SK-N-SH treated with all-trans-retinoic acid at 6 μM for 48 hours (cell line): ENCODE results near the gene GLI3.

Experiments
- ARNTL ChIP-seq: fragments of 450-650 bp; formaldehyde crosslinking; IDR thresholded peaks from 2 replicates; pipeline ENCODE4 v1.5.0; 2020; ENCODE audit warnings: low read depth, mild to moderate bottlenecking, moderate library complexity, borderline replicate concordance
- CREB5 ChIP-seq: fragments of 250-450 bp; sonication (Bioruptor Pico); IDR thresholded peaks from 2 replicates; pipeline ENCODE4 v1.5.1; 2020; ENCODE audit warnings: low read depth, mild to moderate bottlenecking, moderate library complexity
- ESRRG ChIP-seq: fragments of 250-450 bp; sonication (Bioruptor Pico); IDR thresholded peaks from 2 replicates; pipeline ENCODE4 v1.6.1; 2021; ENCODE audit warnings: mild to moderate bottlenecking
- OSR1 ChIP-seq: fragments of 250-450 bp; sonication (Bioruptor Pico); IDR thresholded peaks from 2 replicates; pipeline ENCODE4 v1.8.0; 2022; ENCODE audit warnings: moderate library complexity, mild to moderate bottlenecking, inconsistent platforms
- PATZ1 ChIP-seq: fragments of 250-450 bp; sonication (Bioruptor Pico); IDR thresholded peaks from 2 replicates; pipeline ENCODE4 v1.8.0; 2020; ENCODE audit warnings: mild to moderate bottlenecking, moderate library complexity, borderline replicate concordance
- PPARA ChIP-seq: fragments of 250-450 bp; sonication (Bioruptor Pico); IDR thresholded peaks from 2 replicates; pipeline ENCODE4 v1.5.0; 2020; ENCODE audit warnings: mild to moderate bottlenecking, borderline replicate concordance
- RARB ChIP-seq: fragments of 250-450 bp; sonication (Bioruptor Pico); IDR thresholded peaks from 2 replicates; pipeline ENCODE4 v1.8.0; 2021; ENCODE audit warnings: mild to moderate bottlenecking, moderate library complexity
- TOX ChIP-seq: fragments of 250-450 bp; sonication (Bioruptor Pico); IDR thresholded peaks from 2 replicates; pipeline ENCODE4 v1.8.0; 2021; ENCODE audit warnings: mild to moderate bottlenecking, moderate library complexity, borderline replicate concordance
- ZFP3 ChIP-seq: fragments of 250-450 bp; sonication (Bioruptor Pico); IDR thresholded peaks from 2 replicates; pipeline ENCODE4 v1.5.0; 2020; ENCODE audit warnings: mild to moderate bottlenecking, moderate library complexity
- ZNF565 ChIP-seq: fragments of 450-650 bp; formaldehyde crosslinking; conservative IDR thresholded peaks from 2 replicates; pipeline ENCODE4 v1.5.0; 2020; ENCODE audit warnings: low read depth, mild to moderate bottlenecking, moderate library complexity
- TF ChIP-seq, protein P1 (sequence below): fragments of 250-450 bp; sonication (Bioruptor Pico); IDR thresholded peaks from 2 replicates; pipeline ENCODE4 v1.5.1; 2021; ENCODE audit warnings: mild to moderate bottlenecking, moderate library complexity
- TF ChIP-seq, protein P2 (sequence below): fragments of 250-450 bp; sonication (Bioruptor Pico); IDR thresholded peaks from 2 replicates; pipeline ENCODE4 v1.5.0; 2020; ENCODE audit warnings: mild to moderate bottlenecking, moderate library complexity

DNA sequence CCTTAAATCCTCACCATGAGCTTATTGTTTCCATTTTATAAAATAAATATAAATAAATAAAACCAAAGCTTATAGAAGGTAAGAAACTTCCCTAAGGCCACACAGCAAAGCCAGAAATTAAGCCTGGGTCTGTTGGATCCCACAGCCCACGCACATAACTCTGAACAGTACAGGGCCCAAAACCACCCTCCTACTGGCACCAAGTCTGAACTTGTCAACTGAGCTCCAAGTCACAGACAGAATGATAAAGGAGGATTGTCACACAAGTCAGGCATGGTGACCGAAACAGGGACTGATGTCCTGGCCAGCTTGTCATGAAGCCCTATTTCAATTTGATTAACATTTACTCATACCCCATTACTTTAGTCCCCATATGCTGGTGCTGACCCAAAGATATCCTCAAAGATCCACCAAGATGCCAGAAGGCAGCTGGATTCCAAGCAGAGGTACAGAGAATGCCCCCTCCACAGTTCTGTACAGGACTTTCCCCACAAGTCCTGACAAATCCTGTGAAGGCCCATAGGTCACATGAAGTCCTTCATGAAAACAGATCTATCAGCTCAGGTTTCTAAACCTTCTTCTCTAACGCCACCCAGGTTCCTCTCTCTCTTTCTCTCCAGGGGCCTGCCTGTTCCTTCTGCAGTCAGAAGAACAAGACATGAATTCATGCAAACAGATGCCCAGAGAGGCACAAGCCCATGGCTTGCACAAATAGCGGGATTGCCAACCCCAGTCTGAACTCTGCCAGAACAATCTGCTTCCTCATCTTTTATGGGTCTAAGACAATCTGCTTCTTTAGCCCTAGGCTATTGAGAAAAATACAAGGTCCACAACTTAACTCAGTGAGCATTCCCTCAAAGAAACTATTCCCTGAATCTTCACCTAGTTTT is 60.9 kb downstream of the GLI3 start:
- TF ChIP-seq ZNF565 (CRISPR knock-in tag) (no peak), CREB5 (CRISPR knock-in tag) (no peak), PATZ1 (CRISPR knock-in tag) (no peak), TOX (CRISPR knock-in tag) (no peak), RARB (CRISPR knock-in tag) (no peak), ARNTL (no peak), PPARA (CRISPR knock-in tag) (no peak), ESRRG (no peak), OSR1 (no peak), ZFP3 (CRISPR knock-in tag) (no peak)
- TF ChIP-seq, protein P1, sequence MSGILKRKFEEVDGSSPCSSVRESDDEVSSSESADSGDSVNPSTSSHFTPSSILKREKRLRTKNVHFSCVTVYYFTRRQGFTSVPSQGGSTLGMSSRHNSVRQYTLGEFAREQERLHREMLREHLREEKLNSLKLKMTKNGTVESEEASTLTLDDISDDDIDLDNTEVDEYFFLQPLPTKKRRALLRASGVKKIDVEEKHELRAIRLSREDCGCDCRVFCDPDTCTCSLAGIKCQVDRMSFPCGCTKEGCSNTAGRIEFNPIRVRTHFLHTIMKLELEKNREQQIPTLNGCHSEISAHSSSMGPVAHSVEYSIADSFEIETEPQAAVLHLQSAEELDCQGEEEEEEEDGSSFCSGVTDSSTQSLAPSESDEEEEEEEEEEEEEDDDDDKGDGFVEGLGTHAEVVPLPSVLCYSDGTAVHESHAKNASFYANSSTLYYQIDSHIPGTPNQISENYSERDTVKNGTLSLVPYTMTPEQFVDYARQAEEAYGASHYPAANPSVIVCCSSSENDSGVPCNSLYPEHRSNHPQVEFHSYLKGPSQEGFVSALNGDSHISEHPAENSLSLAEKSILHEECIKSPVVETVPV, result no peak
- TF ChIP-seq, protein P2, sequence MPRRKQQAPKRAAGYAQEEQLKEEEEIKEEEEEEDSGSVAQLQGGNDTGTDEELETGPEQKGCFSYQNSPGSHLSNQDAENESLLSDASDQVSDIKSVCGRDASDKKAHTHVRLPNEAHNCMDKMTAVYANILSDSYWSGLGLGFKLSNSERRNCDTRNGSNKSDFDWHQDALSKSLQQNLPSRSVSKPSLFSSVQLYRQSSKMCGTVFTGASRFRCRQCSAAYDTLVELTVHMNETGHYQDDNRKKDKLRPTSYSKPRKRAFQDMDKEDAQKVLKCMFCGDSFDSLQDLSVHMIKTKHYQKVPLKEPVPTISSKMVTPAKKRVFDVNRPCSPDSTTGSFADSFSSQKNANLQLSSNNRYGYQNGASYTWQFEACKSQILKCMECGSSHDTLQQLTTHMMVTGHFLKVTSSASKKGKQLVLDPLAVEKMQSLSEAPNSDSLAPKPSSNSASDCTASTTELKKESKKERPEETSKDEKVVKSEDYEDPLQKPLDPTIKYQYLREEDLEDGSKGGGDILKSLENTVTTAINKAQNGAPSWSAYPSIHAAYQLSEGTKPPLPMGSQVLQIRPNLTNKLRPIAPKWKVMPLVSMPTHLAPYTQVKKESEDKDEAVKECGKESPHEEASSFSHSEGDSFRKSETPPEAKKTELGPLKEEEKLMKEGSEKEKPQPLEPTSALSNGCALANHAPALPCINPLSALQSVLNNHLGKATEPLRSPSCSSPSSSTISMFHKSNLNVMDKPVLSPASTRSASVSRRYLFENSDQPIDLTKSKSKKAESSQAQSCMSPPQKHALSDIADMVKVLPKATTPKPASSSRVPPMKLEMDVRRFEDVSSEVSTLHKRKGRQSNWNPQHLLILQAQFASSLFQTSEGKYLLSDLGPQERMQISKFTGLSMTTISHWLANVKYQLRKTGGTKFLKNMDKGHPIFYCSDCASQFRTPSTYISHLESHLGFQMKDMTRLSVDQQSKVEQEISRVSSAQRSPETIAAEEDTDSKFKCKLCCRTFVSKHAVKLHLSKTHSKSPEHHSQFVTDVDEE (CRISPR knock-in tag), result no peak
